Astrocyte of the cerebellum (primary cell): Measurements from ENCODE around the gene IL36A.

ENCODE experiments used
- DNase-seq: peaks from one replicate; pipeline ENCODE4 v3.0.0-alpha.2; 2011; ENCODE audit warnings: low read depth
- H3K4me3 ChIP-seq: 2 replicates; pipeline ENCODE4 v1.5.1; 2011; ENCODE audit warnings: mild to moderate bottlenecking, low read depth, low read length, moderate library complexity
- in situ Hi-C: cut with HindIII; loops from 2 replicates; pipeline ENCODE4 v1.10.0; 2017; ENCODE audit warnings: low sequenced_read_pairs
- TF ChIP-seq, protein P1 (sequence below): IDR thresholded peaks from 2 replicates; pipeline ENCODE4 v1.5.1; 2012; ENCODE audit warnings: low read length, low read depth, moderate library complexity, mild to moderate bottlenecking; ENCODE audit errors: missing control alignments

The IL36A gene, protein sequence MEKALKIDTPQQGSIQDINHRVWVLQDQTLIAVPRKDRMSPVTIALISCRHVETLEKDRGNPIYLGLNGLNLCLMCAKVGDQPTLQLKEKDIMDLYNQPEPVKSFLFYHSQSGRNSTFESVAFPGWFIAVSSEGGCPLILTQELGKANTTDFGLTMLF

DNA sequence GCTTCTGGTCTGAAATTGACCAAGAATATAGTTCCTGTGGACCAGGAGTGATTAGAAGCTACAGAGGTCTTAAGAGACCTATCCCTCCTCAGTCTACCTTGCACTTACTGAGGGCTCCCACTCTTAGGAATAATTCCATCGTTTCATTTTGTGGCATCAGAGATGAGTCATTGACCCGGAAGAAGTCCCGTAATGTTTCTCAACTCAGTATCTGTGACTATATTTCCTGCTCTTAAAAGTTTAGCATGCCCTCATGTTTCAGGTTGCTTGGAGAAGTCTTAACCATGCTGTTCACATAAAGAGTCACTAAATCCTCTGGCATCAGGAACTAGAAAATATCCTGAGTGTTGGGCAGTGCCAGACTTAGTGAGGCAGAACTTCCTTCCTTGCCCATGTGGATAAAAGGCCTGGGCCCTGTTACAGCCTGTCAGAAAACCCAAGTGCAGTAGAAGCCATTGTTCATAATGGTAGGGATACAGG lies at the start of gene IL36A:
TSS of gene IL36A (plus strand) at position 430 of the 480 bp plus-strand sequence. CDS start 413 bp downstream, outside the sequence.
- DNase-seq, result no peak
- TF ChIP-seq, protein P1, sequence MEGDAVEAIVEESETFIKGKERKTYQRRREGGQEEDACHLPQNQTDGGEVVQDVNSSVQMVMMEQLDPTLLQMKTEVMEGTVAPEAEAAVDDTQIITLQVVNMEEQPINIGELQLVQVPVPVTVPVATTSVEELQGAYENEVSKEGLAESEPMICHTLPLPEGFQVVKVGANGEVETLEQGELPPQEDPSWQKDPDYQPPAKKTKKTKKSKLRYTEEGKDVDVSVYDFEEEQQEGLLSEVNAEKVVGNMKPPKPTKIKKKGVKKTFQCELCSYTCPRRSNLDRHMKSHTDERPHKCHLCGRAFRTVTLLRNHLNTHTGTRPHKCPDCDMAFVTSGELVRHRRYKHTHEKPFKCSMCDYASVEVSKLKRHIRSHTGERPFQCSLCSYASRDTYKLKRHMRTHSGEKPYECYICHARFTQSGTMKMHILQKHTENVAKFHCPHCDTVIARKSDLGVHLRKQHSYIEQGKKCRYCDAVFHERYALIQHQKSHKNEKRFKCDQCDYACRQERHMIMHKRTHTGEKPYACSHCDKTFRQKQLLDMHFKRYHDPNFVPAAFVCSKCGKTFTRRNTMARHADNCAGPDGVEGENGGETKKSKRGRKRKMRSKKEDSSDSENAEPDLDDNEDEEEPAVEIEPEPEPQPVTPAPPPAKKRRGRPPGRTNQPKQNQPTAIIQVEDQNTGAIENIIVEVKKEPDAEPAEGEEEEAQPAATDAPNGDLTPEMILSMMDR, result no peak
- in situ Hi-C loops, result no loop called here
- no peak within 1 kb of the TSS for H3K4me3 ChIP-seq

DNA sequence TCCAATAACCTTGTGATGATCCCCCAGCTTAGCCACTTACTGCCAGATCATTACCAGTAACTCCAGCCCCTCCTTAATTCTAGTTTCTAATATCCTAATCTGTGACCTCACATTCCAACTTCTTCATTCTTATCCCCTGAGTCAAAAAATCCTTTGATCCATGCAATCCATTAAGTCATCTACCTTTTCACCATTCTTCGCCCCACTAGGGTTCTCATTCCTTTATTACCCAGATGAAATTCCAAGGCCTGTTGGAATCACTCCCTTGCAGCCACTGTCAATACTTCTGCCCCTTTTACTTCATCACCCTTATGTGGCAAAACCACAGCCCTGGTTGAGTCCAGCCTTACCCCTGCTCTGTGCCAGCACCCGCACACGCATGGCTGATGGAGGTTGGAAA lies 47.7 kb upstream of the IL36A start:
- TF ChIP-seq, protein P1, result no peak
- DNase-seq, result no peak
- in situ Hi-C loops, result no loop called here
- H3K4me3 ChIP-seq, result no peak overlapping the region

DNA sequence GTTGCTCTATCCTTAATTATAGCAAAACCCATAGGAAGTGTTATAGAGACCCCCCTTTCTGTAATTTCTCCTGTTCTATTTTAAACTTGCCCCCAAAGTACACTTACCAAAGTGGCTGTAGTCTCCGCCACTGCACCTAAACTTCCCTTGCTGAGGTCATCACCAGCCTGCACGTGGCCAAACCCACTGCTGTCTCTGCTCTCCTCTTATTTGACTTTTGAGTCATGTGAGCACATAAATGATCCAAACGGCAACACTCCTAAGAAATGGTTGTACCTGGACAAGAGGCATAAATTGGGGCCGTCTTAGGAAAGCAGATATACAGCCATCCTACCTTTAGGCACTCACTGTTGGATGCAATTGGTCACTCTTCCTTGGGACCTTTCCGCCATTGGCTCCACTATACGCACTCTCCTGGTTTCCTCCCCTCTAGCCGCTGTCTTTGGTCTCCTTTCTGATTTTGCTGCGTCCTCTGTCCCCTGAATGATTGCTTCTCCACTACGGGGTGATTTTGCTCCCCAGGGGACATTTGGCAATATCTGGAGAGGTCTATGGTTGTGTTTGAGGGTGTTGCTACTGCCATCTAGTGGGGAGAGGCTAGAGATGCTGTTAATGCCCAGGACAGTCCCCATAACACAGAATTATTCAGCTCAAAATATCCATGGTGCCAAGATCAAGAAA lies 46.7 kb upstream of the IL36A start:
- in situ Hi-C loops, result no loop called here
- no peak overlapping the region for H3K4me3 ChIP-seq
- DNase-seq, result peak; percentile 36
- TF ChIP-seq, protein P1, result peak; percentile 93

DNA sequence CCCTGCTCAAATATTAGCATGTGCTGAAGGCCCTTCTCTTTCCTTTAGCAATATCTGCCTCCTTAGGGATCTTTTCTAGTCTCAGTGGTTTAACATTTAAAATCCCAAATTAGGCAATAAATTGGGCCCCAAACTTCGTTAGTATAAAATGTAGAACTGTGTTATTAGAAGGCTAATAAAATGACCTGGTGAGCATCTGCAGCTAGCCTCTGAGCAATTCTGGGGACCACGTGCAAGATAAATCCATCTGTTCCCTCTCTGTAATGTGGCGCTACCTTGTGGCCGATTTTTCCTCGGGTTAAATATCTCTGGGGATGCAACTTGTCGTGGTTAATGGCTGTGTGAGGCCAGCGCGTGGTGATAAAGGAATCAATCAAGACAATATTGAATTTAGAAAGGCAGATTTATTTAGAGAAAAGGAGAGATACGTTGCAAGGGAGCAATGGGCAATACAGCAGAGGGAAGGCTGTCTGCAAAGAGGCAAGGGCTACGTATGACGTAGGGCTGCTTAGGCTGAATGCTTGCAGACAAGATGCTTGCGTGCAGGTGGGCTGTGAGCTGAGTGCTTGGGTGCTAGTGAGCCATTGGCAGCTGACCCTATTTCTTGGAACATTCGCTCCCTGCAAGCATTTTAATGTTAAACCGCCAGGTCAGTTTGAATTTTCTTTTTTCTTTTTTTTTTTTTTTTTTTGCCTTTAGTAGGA lies 46.0 kb upstream of the IL36A start:
- in situ Hi-C loops, result no loop called here

DNA sequence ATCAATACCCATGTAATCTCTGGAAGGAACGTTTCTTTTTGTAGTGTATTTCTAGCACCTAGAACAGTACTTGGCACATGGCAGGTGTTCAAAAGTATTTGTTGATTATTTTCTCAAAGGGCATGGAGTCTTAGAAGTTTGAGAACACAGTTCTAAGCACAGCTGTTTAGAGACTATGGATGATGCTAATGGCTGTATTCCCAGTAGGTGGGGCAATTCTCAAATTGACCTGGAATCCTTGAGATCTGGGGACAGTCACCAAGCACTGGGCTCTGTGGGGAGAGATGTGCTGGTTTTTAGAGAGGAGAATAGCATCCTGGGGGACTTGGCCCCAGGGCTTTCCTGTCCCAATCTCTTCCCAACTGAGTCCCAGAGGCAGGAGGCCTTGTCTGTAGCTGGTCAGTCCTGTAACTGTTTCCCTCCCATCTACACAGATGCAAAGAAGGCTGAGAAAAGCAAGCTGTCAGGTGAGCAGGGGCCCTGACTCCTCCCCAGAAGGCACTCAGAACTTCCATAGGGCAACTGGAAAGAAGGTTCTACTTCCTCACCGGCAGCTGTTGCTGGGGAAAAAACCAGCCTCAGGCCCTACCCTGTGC lies 44.9 kb upstream of the IL36A start:
- TF ChIP-seq, protein P1, result no peak
- no peak overlapping the region for H3K4me3 ChIP-seq
- in situ Hi-C loops, result no loop called here
- DNase-seq, result no peak

More for the DNA sequence above, 46.0 kb upstream of the IL36A start:
- TF ChIP-seq, protein P1, result no peak
- H3K4me3 ChIP-seq, result no peak overlapping the region
- DNase-seq, result no peak

DNA sequence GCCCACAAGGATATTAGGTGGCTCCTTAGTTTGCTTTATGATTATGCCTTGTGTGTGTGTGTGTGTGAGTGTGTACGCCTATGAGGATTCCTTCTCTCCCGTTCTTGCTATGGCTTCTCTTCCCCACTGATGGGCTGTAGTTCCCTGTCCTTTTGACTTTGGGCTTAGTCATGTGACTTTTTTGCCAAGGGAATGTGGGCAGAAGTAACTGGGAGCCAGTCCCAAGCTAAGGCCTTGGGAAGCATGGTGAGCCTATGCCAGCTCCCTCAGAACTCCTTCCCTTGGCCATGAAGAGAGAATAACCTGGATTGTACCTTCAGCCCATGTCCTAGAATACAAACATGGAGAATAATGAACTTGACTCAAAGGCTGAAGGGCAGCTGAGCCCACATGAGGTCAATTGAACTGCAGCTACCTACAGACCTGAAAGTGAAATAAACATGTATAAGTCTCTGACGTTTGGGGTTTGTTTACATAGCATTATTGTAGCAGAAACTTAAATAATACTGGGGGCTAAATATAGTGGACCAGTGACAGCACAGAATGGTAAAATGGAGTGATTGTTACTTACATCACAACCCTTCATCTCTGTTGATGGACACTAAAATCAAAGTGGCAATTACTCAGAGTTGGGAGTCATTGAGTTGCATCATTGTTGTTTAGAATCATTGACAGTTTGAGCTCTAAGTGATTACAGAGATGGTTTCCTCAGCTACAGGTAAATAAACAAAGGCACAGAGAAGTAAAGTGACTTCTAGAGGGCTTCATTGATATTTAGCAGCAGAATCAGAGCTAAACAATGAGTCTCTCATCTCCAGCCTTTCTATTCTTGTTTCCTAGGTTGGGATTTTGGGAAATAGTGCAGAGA lies 42.7 kb upstream of the IL36A start:
- TF ChIP-seq, protein P1, result no peak
- no peak for DNase-seq
- in situ Hi-C loops, result no loop called here
- no peak overlapping the region for H3K4me3 ChIP-seq
